Measurements from ENCODE around the gene GRAMD1C.
"Not testable (repeated sequence)": the region's sequence is repeated elsewhere in the genome, so short reads cannot be mapped to it uniquely, and the experiment has no call there.

DNA sequence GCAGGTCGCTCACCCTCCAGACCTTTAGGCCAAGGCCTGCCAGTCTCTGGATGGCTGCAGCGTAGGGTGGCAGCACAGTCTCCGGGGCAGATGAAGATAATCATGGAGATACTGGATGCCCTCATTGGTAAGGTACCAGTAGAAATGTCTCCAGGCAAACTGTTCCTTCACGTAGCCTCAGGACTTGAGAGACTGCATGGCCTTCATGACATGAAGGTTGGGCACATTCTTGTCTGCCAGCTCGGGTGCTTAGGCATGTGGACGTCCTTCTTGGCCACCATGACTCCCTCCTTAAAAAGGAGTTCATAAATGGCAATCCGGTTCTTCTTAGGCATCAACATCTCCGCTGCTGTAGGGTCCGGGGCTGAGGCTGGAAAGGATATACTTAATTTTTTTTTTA lies 11.8 kb downstream of the GRAMD1C start:
- TF ChIP-seq, protein P1, sequence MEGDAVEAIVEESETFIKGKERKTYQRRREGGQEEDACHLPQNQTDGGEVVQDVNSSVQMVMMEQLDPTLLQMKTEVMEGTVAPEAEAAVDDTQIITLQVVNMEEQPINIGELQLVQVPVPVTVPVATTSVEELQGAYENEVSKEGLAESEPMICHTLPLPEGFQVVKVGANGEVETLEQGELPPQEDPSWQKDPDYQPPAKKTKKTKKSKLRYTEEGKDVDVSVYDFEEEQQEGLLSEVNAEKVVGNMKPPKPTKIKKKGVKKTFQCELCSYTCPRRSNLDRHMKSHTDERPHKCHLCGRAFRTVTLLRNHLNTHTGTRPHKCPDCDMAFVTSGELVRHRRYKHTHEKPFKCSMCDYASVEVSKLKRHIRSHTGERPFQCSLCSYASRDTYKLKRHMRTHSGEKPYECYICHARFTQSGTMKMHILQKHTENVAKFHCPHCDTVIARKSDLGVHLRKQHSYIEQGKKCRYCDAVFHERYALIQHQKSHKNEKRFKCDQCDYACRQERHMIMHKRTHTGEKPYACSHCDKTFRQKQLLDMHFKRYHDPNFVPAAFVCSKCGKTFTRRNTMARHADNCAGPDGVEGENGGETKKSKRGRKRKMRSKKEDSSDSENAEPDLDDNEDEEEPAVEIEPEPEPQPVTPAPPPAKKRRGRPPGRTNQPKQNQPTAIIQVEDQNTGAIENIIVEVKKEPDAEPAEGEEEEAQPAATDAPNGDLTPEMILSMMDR (IDR thresholded peaks at IDR 0.05), result not testable (repeated sequence)
- TF ChIP-seq POLR2A (IDR thresholded peaks at IDR 0.05), result not testable (repeated sequence)

Measured in ovary (tissue), 3 donors.